Neuron (in vitro differentiated cells): Measurements from ENCODE around the gene MIR17HG.
A peak's percentile ranks its signal among the peaks of the same experiment; 100 is the strongest.
"Not testable (repeated sequence)": the region's sequence is repeated elsewhere in the genome, so short reads cannot be mapped to it uniquely, and the experiment has no call there.

ENCODE experiments used
- H2AFZ ChIP-seq: one replicate; pipeline ENCODE4 v1.6.1; 2013; ENCODE audit warnings: low read depth, mild to moderate bottlenecking, inconsistent platforms, low read length, moderate library complexity
- H3K27me3 ChIP-seq: one replicate; pipeline ENCODE4 v1.6.1; 2013; ENCODE audit warnings: low read length; ENCODE audit not compliant: insufficient read depth
- H3K36me3 ChIP-seq: one replicate; pipeline ENCODE4 v1.6.1; 2013; ENCODE audit warnings: low read length; ENCODE audit not compliant: insufficient read depth
- H3K4me1 ChIP-seq: one replicate; pipeline ENCODE4 v1.6.1; 2013; ENCODE audit warnings: low read length; ENCODE audit not compliant: insufficient read depth
- H3K4me3 ChIP-seq: 2 replicates; pipeline ENCODE4 v1.5.1; 2013; ENCODE audit warnings: mild to moderate bottlenecking, low read length, moderate library complexity
- H3K9me3 ChIP-seq: one replicate; pipeline ENCODE4 v1.6.1; 2013; ENCODE audit warnings: low read length

MIR17HG gene

GRCh38 chr13:91319996-91320395 lies 27.5 kb upstream of the MIR17HG start:
- Histone ChIP-seq H3K4me1 (no peaks in the 10 kb centered on the region), H3K27me3 (no peaks in the 10 kb centered on the region), H3K4me3 (no peak overlapping the region), H2AFZ (no peak overlapping the region), H3K9me3 (no peaks in the 10 kb centered on the region), H3K36me3 (no peaks in the 10 kb centered on the region)

GRCh38 chr13:91320990-91321389 lies 26.5 kb upstream of the MIR17HG start:
- H2AFZ ChIP-seq, H3K4me1 ChIP-seq, H3K36me3 ChIP-seq, H3K27me3 ChIP-seq, H3K9me3 ChIP-seq, H3K4me3 ChIP-seq: not testable (repeated sequence)

- Histone ChIP-seq H3K4me3 (no peak overlapping the region), H3K27me3 (no peaks in the 10 kb centered on the region), H3K9me3 (no peaks in the 10 kb centered on the region), H3K4me1 (no peaks in the 10 kb centered on the region), H3K36me3 (no peaks in the 10 kb centered on the region), H2AFZ (no peak overlapping the region)
Observed at GRCh38 chr13:91323349-91323748, 24.1 kb upstream of the MIR17HG start.

GRCh38 chr13:91326146-91326545 lies 21.3 kb upstream of the MIR17HG start:
- Histone ChIP-seq H3K4me3 (no peak overlapping the region), H3K4me1 (no peaks in the 10 kb centered on the region), H3K27me3 (no peaks in the 10 kb centered on the region), H3K36me3 (no peaks in the 10 kb centered on the region), H2AFZ (no peak overlapping the region), H3K9me3 (no peaks in the 10 kb centered on the region)

GRCh38 chr13:91328726-91329125 lies 18.8 kb upstream of the MIR17HG start:
- Histone ChIP-seq H3K4me1 (no peaks in the 10 kb centered on the region), H3K36me3 (no peaks in the 10 kb centered on the region), H2AFZ (no peak overlapping the region), H3K27me3 (no peaks in the 10 kb centered on the region), H3K4me3 (no peak overlapping the region), H3K9me3 (no peaks in the 10 kb centered on the region)

- Histone ChIP-seq H2AFZ (no peak overlapping the region), H3K9me3 (no peaks in the 10 kb centered on the region), H3K27me3 (no peaks in the 10 kb centered on the region), H3K4me3 (no peak overlapping the region), H3K4me1 (no peaks in the 10 kb centered on the region), H3K36me3 (no peaks in the 10 kb centered on the region)
Observed at GRCh38 chr13:91329733-91330132, 17.8 kb upstream of the MIR17HG start.

- Histone ChIP-seq H3K36me3 (no peaks in the 10 kb centered on the region), H3K4me1 (no peaks in the 10 kb centered on the region), H3K9me3 (no peaks in the 10 kb centered on the region), H2AFZ (no peak overlapping the region), H3K4me3 (no peak overlapping the region), H3K27me3 (no peaks in the 10 kb centered on the region)
Observed at GRCh38 chr13:91331047-91331915, 16.2 kb upstream of the MIR17HG start.

- peaks cover 19% of the 10 kb centered on the region for H3K4me1 ChIP-seq
- no peak overlapping the region for H2AFZ ChIP-seq
- H3K9me3 ChIP-seq = no peaks in the 10 kb centered on the region
- H3K36me3 ChIP-seq = peaks cover 17% of the 10 kb centered on the region
- H3K27me3 ChIP-seq = no peaks in the 10 kb centered on the region
- H3K4me3 ChIP-seq = no peak overlapping the region
Observed at GRCh38 chr13:91346062-91346461, 1.4 kb upstream of the MIR17HG start.

- Histone ChIP-seq H3K27me3 (no peaks in the 10 kb centered on the region), H3K9me3 (no peaks in the 10 kb centered on the region)
Observed at GRCh38 chr13:91346850-91347201, 661 bp upstream of the MIR17HG start.

GRCh38 chr13:91347996-91348905 lies 764 bp downstream of the MIR17HG start:
- H3K4me1 ChIP-seq = peaks cover 35% of the 10 kb centered on the region
- no peak overlapping the region for H2AFZ ChIP-seq
- H3K27me3 ChIP-seq = no peaks in the 10 kb centered on the region
- no peaks in the 10 kb centered on the region for H3K9me3 ChIP-seq
- peak overlapping the region; percentile 93 for H3K4me3 ChIP-seq
- peaks cover 37% of the 10 kb centered on the region for H3K36me3 ChIP-seq

More at GRCh38 chr13:91346850-91347201, 661 bp upstream of the MIR17HG start:
- peaks cover 27% of the 10 kb centered on the region for H3K4me1 ChIP-seq
- peak overlapping the region; percentile 60 for H2AFZ ChIP-seq
- peaks cover 25% of the 10 kb centered on the region for H3K36me3 ChIP-seq
- peak overlapping the region; percentile 93 for H3K4me3 ChIP-seq

- Histone ChIP-seq H3K27me3 (no peaks in the 10 kb centered on the region), H2AFZ (no peak overlapping the region), H3K4me3 (peak overlapping the region; percentile 93), H3K36me3 (peaks cover 45% of the 10 kb centered on the region), H3K4me1 (peaks cover 36% of the 10 kb centered on the region), H3K9me3 (no peaks in the 10 kb centered on the region)
Observed at GRCh38 chr13:91348906-91349435, 1.5 kb downstream of the MIR17HG start.

GRCh38 chr13:91349992-91350911 lies 2.8 kb downstream of the MIR17HG start:
- no peaks in the 10 kb centered on the region for H3K9me3 ChIP-seq
- H3K4me1 ChIP-seq = peaks cover 36% of the 10 kb centered on the region
- no peaks in the 10 kb centered on the region for H3K27me3 ChIP-seq
- peak overlapping the region; percentile 93 for H3K4me3 ChIP-seq
- no peak overlapping the region for H2AFZ ChIP-seq
- peaks cover 57% of the 10 kb centered on the region for H3K36me3 ChIP-seq
